Measurements from ENCODE around the gene CCT8.

CCT8 gene

GRCh38 chr21:29072873-29073221 lies 601 bp downstream of the CCT8 start:
- Histone ChIP-seq H2AFZ (ENCODE audit: low read depth, low read length) (peak overlapping the region; percentile 64), H3K9me3 (ENCODE audit: low read length) (no peaks in the 10 kb centered on the region), H3K27me3 (ENCODE audit: insufficient read depth, low read length) (no peaks in the 10 kb centered on the region), H3K4me1 (ENCODE audit: insufficient read depth, low read length) (peaks cover 17% of the 10 kb centered on the region), H3K36me3 (ENCODE audit: insufficient read depth, low read length) (peaks cover 24% of the 10 kb centered on the region), H3K4me3 (ENCODE audit: low read length) (peak overlapping the region; percentile 85)

GRCh38 chr21:29064850-29065481 lies 8.5 kb downstream of the CCT8 start:
- peaks cover 95% of the 10 kb centered on the region for H3K36me3 ChIP-seq (ENCODE audit: insufficient read depth, low read length)
- H3K4me1 ChIP-seq (ENCODE audit: insufficient read depth, low read length) = no peaks in the 10 kb centered on the region
- H3K4me3 ChIP-seq (ENCODE audit: low read length) = no peak overlapping the region
- no peak overlapping the region for H2AFZ ChIP-seq (ENCODE audit: low read depth, low read length)
- H3K9me3 ChIP-seq (ENCODE audit: low read length) = no peaks in the 10 kb centered on the region
- no peaks in the 10 kb centered on the region for H3K27me3 ChIP-seq (ENCODE audit: insufficient read depth, low read length)

GRCh38 chr21:29056538-29057050 lies 16.9 kb downstream of the CCT8 start:
- Histone ChIP-seq H3K36me3 (ENCODE audit: insufficient read depth, low read length) (peaks cover 82% of the 10 kb centered on the region), H2AFZ (ENCODE audit: low read depth, low read length) (no peak overlapping the region), H3K9me3 (ENCODE audit: low read length) (no peaks in the 10 kb centered on the region), H3K4me1 (ENCODE audit: insufficient read depth, low read length) (no peaks in the 10 kb centered on the region), H3K27me3 (ENCODE audit: insufficient read depth, low read length) (no peaks in the 10 kb centered on the region), H3K4me3 (ENCODE audit: low read length) (no peak overlapping the region)

GRCh38 chr21:29056005-29056404 lies 17.4 kb downstream of the CCT8 start:
- H2AFZ ChIP-seq (ENCODE audit: low read depth, low read length) = no peak overlapping the region
- no peaks in the 10 kb centered on the region for H3K27me3 ChIP-seq (ENCODE audit: insufficient read depth, low read length)
- H3K4me1 ChIP-seq (ENCODE audit: insufficient read depth, low read length) = no peaks in the 10 kb centered on the region
- H3K9me3 ChIP-seq (ENCODE audit: low read length) = no peaks in the 10 kb centered on the region
- peaks cover 80% of the 10 kb centered on the region for H3K36me3 ChIP-seq (ENCODE audit: insufficient read depth, low read length)
- H3K4me3 ChIP-seq (ENCODE audit: low read length) = no peak overlapping the region

- Histone ChIP-seq H3K9me3 (ENCODE audit: low read length) (no peaks in the 10 kb centered on the region), H3K4me1 (ENCODE audit: insufficient read depth, low read length) (no peaks in the 10 kb centered on the region), H3K27me3 (ENCODE audit: insufficient read depth, low read length) (no peaks in the 10 kb centered on the region), H3K4me3 (ENCODE audit: low read length) (no peak overlapping the region), H3K36me3 (ENCODE audit: insufficient read depth, low read length) (peaks cover 82% of the 10 kb centered on the region), H2AFZ (ENCODE audit: low read depth, low read length) (no peak overlapping the region)
Observed at GRCh38 chr21:29055080-29055479, 18.4 kb downstream of the CCT8 start.

- peaks cover 82% of the 10 kb centered on the region for H3K36me3 ChIP-seq (ENCODE audit: insufficient read depth, low read length)
- no peaks in the 10 kb centered on the region for H3K9me3 ChIP-seq (ENCODE audit: low read length)
- H3K27me3 ChIP-seq (ENCODE audit: insufficient read depth, low read length) = no peaks in the 10 kb centered on the region
- H3K4me3 ChIP-seq (ENCODE audit: low read length) = no peak overlapping the region
- no peak overlapping the region for H2AFZ ChIP-seq (ENCODE audit: low read depth, low read length)
- H3K4me1 ChIP-seq (ENCODE audit: insufficient read depth, low read length) = no peaks in the 10 kb centered on the region
Observed at GRCh38 chr21:29053656-29054055, 19.8 kb downstream of the CCT8 start.

GRCh38 chr21:29053011-29053553 lies 20.4 kb downstream of the CCT8 start:
- Histone ChIP-seq H3K4me1 (ENCODE audit: insufficient read depth, low read length) (no peaks in the 10 kb centered on the region), H3K36me3 (ENCODE audit: insufficient read depth, low read length) (peaks cover 79% of the 10 kb centered on the region), H3K4me3 (ENCODE audit: low read length) (no peak overlapping the region), H3K27me3 (ENCODE audit: insufficient read depth, low read length) (no peaks in the 10 kb centered on the region), H3K9me3 (ENCODE audit: low read length) (no peaks in the 10 kb centered on the region), H2AFZ (ENCODE audit: low read depth, low read length) (no peak overlapping the region)

- H3K27me3 ChIP-seq (ENCODE audit: insufficient read depth, low read length) = no peaks in the 10 kb centered on the region
- H3K36me3 ChIP-seq (ENCODE audit: insufficient read depth, low read length) = peaks cover 81% of the 10 kb centered on the region
Observed at GRCh38 chr21:29052224-29052623, 21.2 kb downstream of the CCT8 start.

GRCh38 chr21:29034678-29035077 lies 38.8 kb downstream of the CCT8 start:
- Histone ChIP-seq H3K9me3 (ENCODE audit: low read length) (no peaks in the 10 kb centered on the region), H3K36me3 (ENCODE audit: insufficient read depth, low read length) (peaks cover 81% of the 10 kb centered on the region), H2AFZ (ENCODE audit: low read depth, low read length) (no peak overlapping the region), H3K4me3 (ENCODE audit: low read length) (no peak overlapping the region), H3K27me3 (ENCODE audit: insufficient read depth, low read length) (no peaks in the 10 kb centered on the region), H3K4me1 (ENCODE audit: insufficient read depth, low read length) (no peaks in the 10 kb centered on the region)

More at GRCh38 chr21:29052224-29052623, 21.2 kb downstream of the CCT8 start:
- H3K4me1 ChIP-seq (ENCODE audit: insufficient read depth, low read length) = no peaks in the 10 kb centered on the region
- no peak overlapping the region for H2AFZ ChIP-seq (ENCODE audit: low read depth, low read length)
- no peaks in the 10 kb centered on the region for H3K9me3 ChIP-seq (ENCODE audit: low read length)
- H3K4me3 ChIP-seq (ENCODE audit: low read length) = no peak overlapping the region

GRCh38 chr21:29033871-29034270 lies 39.6 kb downstream of the CCT8 start:
- Histone ChIP-seq H2AFZ (ENCODE audit: low read depth, low read length) (no peak overlapping the region), H3K4me1 (ENCODE audit: insufficient read depth, low read length) (no peaks in the 10 kb centered on the region), H3K4me3 (ENCODE audit: low read length) (no peak overlapping the region), H3K36me3 (ENCODE audit: insufficient read depth, low read length) (peaks cover 79% of the 10 kb centered on the region), H3K27me3 (ENCODE audit: insufficient read depth, low read length) (no peaks in the 10 kb centered on the region), H3K9me3 (ENCODE audit: low read length) (no peaks in the 10 kb centered on the region)

- Histone ChIP-seq H3K36me3 (ENCODE audit: insufficient read depth, low read length) (peaks cover 79% of the 10 kb centered on the region), H3K4me1 (ENCODE audit: insufficient read depth, low read length) (no peaks in the 10 kb centered on the region), H2AFZ (ENCODE audit: low read depth, low read length) (no peak overlapping the region), H3K9me3 (ENCODE audit: low read length) (no peaks in the 10 kb centered on the region), H3K4me3 (ENCODE audit: low read length) (no peak overlapping the region), H3K27me3 (ENCODE audit: insufficient read depth, low read length) (no peaks in the 10 kb centered on the region)
Observed at GRCh38 chr21:29033301-29033700, 40.1 kb downstream of the CCT8 start.

GRCh38 chr21:29030909-29031308 lies 42.5 kb downstream of the CCT8 start:
- Histone ChIP-seq H3K4me1 (ENCODE audit: insufficient read depth, low read length) (peaks cover under 1% of the 10 kb centered on the region), H3K4me3 (ENCODE audit: low read length) (no peak overlapping the region), H2AFZ (ENCODE audit: low read depth, low read length) (no peak overlapping the region), H3K27me3 (ENCODE audit: insufficient read depth, low read length) (no peaks in the 10 kb centered on the region), H3K9me3 (ENCODE audit: low read length) (no peaks in the 10 kb centered on the region), H3K36me3 (ENCODE audit: insufficient read depth, low read length) (peaks cover 55% of the 10 kb centered on the region)

- Histone ChIP-seq H3K27me3 (ENCODE audit: insufficient read depth, low read length) (no peaks in the 10 kb centered on the region), H2AFZ (ENCODE audit: low read depth, low read length) (no peak overlapping the region), H3K4me1 (ENCODE audit: insufficient read depth, low read length) (peaks cover 8% of the 10 kb centered on the region), H3K4me3 (ENCODE audit: low read length) (no peak overlapping the region), H3K9me3 (ENCODE audit: low read length) (no peaks in the 10 kb centered on the region), H3K36me3 (ENCODE audit: insufficient read depth, low read length) (peaks cover 45% of the 10 kb centered on the region)
Observed at GRCh38 chr21:29029524-29029923, 43.9 kb downstream of the CCT8 start.

GRCh38 chr21:29025328-29025713 lies 48.1 kb downstream of the CCT8 start:
- no peaks in the 10 kb centered on the region for H3K9me3 ChIP-seq (ENCODE audit: low read length)

More at GRCh38 chr21:29025328-29025713, 48.1 kb downstream of the CCT8 start:
- Histone ChIP-seq H3K36me3 (ENCODE audit: insufficient read depth, low read length) (peaks cover 10% of the 10 kb centered on the region), H3K4me3 (ENCODE audit: low read length) (peak overlapping the region; percentile 67), H3K27me3 (ENCODE audit: insufficient read depth, low read length) (no peaks in the 10 kb centered on the region), H2AFZ (ENCODE audit: low read depth, low read length) (peak overlapping the region; percentile 42), H3K4me1 (ENCODE audit: insufficient read depth, low read length) (peaks cover 8% of the 10 kb centered on the region)

All from neuron (in vitro differentiated cells).